Measurements from ENCODE around the gene DYNLT1. TPM values are rescaled to one million over a fixed set of nuclear protein-coding genes. Genes with fewer than 3 reads are reported as not detected.
"Not testable (repeated sequence)": the region's sequence is repeated elsewhere in the genome, so short reads cannot be mapped to it uniquely, and the experiment has no call there.

Gene DYNLT1
- total RNA-seq, 8 experiments from 2014 or later = 119 to 364 (median 197) TPM

DNA sequence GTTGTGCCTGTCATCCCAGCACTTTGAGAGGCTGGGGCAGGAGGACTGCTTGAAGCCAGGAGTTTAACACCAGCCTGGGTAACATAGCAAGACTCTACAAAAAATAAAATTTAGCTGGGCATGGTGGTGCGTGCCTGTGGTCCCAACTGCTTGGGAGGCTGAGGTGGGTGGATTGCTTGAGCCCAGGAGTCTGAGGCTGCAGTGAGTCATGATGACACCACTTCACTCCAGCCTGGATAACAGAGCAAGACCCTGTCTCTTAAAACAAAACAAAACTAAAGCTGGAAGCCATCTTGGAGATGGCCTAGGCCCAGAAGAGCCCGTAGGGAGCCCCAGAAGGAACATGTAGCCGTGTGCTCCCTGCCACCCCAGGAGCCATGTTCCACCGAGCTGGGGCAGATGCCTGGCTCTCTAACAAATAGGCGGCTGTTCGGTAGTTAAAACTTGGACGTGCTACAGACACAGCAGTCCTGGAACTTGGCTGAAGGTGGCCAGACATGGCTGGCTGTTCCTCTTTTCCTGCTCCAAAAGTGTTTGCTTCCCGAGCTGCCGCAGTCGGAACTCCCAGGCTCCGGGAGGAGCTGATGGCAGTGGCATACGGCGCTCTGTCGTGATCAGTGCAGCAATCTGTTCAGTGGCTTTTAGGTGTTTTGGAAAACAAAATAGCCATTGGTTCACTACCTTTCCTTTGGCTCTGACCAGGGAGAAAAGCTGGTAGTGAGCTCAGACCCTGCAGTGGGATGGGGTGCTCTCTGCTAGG, 37.0 kb downstream of the DYNLT1 start:
- in situ Hi-C loops (cut with MboI; ENCODE audit: low pct_unique_long_range_greater_than_20kb in 2 of 9, low sequenced_read_pairs in 9 of 9, unreplicated experiment in 9 of 9) = loop anchor here in 1 of 9 experiments (10.0 kb wide), 1 partner anchor 393 kb away; no protein-coding TSS in a partner anchor
- no peaks in the 10 kb centered on the region for H3K4me1 ChIP-seq (replicated peaks in 1 of 2)
- ATAC-seq (replicated peaks in 6 of 8) = no peak
- H3K4me3 ChIP-seq = no peak overlapping the region
- no peak overlapping the region for H3K27ac ChIP-seq
- 50 to 100% (median 92%) methylated on average over 1 to 9 of the region's 14 CpGs; no CpG with 5 or more reads in 2 of the 10 experiments for WGBS, 10 experiments

DNA sequence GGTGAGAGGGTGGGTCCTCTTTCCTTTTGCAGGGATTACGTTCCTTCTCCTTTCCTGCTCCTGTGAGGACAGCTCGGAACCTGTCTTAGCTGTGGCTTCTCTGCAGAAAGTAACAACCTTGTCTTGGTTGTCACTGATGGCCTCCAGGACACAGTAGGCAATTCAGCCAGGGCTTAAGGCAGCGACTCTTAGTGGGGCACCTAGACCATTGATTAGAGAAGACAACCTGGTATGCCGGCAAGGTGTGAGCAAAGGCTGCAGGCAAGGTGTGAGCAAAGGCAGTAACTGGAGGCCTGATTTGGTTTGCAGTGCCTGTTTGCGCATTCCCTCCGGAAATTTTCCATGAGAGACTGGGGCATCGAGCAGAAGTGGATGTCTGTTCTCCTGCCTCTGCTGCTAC, 37.6 kb downstream of the DYNLT1 start:
- H3K4me3 ChIP-seq = no peak overlapping the region
- no peaks in the 10 kb centered on the region for H3K4me1 ChIP-seq (replicated peaks in 1 of 2)
- 80 to 100% (median 92%) methylated on average over 1 to 5 of the region's 7 CpGs; no CpG with 5 or more reads in 3 of the 10 experiments for WGBS, 10 experiments
- no peak for ATAC-seq (replicated peaks in 6 of 8)
- H3K27ac ChIP-seq = no peak overlapping the region
- in situ Hi-C loops (cut with MboI; ENCODE audit: low pct_unique_long_range_greater_than_20kb in 2 of 9, low sequenced_read_pairs in 9 of 9, unreplicated experiment in 9 of 9) = loop anchor here in 1 of 9 experiments (10.0 kb wide), 1 partner anchor 392 kb away; no protein-coding TSS in a partner anchor

DNA sequence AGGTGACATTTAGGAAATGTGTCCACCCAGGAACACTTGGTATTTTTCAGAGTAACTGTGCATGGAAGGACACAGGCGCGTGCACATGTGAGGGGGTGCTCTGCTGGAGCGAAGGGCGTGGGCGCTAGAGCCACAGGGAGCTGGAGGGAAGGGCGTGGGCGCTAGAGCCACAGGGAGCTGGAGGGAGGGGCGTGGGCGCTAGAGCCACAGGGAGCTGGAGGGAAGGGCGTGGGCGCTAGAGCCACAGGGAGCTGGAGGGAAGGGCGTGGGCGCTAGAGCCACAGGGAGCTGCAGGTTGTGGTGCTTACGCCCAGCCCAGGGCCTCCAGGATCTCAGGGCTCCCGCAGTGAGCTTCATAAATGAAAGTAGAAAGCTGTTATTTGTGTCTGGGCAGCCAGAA, 38.5 kb downstream of the DYNLT1 start:
- not testable (repeated sequence) for H3K27ac ChIP-seq; ATAC-seq (replicated peaks in 6 of 8); H3K4me1 ChIP-seq (replicated peaks in 1 of 2); H3K4me3 ChIP-seq
- in situ Hi-C loops (cut with MboI; ENCODE audit: low pct_unique_long_range_greater_than_20kb in 2 of 9, low sequenced_read_pairs in 9 of 9, unreplicated experiment in 9 of 9) = loop anchor here in 1 of 9 experiments (10.0 kb wide), 1 partner anchor 391 kb away; no protein-coding TSS in a partner anchor
- 100% methylated on average over 1 to 2 of the region's 15 CpGs; no CpG with 5 or more reads in 8 of the 10 experiments for WGBS, 10 experiments

DNA sequence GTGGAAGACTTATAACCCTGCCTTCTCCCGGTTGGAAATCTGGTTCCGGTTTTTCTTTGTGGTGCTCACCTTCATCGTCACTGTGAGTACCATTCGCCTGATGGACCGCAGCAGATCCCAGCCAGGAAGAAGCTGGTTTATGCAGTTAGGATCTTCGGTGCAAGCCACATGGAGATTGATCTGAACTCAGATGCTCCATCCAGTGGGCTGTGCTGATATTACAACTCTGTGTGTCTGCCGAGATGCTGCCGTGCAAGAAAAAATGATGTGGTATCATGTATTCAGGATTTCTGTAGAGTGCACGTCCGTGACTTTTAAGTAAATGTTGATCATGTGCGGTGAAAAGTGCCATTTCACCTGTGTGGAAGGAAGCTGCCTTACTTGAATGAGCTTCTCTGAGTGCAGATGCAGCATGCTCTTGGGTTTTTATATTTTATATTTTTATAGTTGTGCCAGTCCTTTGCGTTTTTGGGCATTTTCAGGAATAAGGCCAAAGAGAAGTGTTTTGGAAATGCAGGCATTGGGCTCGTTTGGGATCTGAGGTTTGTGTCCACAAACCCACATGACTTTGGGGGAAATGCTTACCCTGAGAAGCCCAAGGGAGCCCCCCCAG, 39.2 kb downstream of the DYNLT1 start:
- H3K27ac ChIP-seq = no peak overlapping the region
- 32 to 84% (median 58%) methylated on average over 3 to 13 of the region's 13 CpGs; no CpG with 5 or more reads in 1 of the 10 experiments for WGBS, 10 experiments
- H3K4me1 ChIP-seq (replicated peaks in 1 of 2) = no peaks in the 10 kb centered on the region
- no peak overlapping the region for H3K4me3 ChIP-seq
- in situ Hi-C loops (cut with MboI; ENCODE audit: low pct_unique_long_range_greater_than_20kb in 2 of 9, low sequenced_read_pairs in 9 of 9, unreplicated experiment in 9 of 9) = loop anchor here in 1 of 9 experiments (10.0 kb wide), 1 partner anchor 391 kb away; no protein-coding TSS in a partner anchor
- ATAC-seq (replicated peaks in 6 of 8) = peak in 7 of 8 experiments; percentile 42 to 74 (median 61)

DNA sequence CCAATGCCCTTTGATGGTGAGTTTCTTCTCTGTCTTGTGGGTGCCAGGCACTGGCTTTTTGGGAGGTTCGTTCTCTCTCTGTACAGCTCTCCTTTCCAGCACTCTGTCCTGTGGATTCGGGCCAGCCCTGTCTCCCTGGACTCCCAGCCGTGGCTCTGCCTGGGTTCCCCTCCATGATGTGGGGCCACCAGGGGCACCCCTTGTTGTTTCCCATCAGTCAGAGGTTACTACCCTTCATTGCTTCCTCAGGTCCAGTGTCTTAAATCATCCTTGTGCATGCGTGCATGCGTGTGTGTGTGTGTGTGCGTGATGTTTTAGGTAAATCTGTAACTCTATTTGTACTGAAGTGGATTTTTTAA, 40.5 kb downstream of the DYNLT1 start:
- in situ Hi-C loops (cut with MboI; ENCODE audit: low pct_unique_long_range_greater_than_20kb in 2 of 9, low sequenced_read_pairs in 9 of 9, unreplicated experiment in 9 of 9) = loop anchor here in 1 of 9 experiments (10.0 kb wide), 1 partner anchor 389 kb away; no protein-coding TSS in a partner anchor
- Histone ChIP-seq H3K27ac (no peak overlapping the region), H3K4me1 (replicated peaks in 1 of 2) (no peaks in the 10 kb centered on the region), H3K4me3 (no peak overlapping the region)
- 61 to 100% (median 92%) methylated on average over 2 to 6 of the region's 6 CpGs; no CpG with 5 or more reads in 3 of the 10 experiments for WGBS, 10 experiments
- ATAC-seq (replicated peaks in 6 of 8) = no peak

DNA sequence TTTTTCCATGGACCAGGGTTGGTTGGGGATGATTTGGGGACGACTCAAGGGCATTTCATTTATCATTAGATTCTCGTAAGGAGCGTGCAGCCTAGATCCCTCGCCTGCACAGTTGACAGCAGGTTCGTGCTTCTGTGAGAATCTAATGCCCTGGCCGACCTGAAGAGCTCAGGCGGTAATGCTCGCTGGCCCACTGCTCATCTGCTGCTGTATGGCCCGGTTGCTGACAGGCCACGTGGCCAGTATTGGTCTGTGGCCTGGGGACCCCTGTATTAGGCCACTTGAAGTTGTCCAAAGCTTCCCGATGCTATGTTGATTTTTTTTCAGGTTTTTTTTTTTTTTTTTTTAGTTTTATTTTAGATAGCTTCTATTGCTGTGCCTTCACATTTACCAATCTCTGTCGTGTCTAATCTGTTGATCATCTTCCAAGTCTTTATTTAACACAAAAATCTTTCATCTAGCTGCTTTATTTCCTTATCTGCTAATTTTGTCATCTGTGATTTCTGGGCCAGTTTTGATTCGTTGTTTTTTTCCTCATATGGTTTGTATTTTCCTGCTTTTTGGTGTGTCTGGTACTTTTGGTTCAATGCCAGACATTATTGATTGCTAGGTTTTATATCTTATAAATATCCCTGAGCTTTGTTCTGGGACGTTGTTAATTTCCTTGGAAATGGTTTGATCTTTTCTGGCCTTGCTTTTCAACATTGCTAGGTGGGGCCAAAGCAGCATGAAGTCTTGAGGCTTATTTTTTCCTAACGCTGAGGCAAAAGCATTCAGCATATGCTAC, 41.1 kb downstream of the DYNLT1 start:
- in situ Hi-C loops (cut with MboI; ENCODE audit: low pct_unique_long_range_greater_than_20kb in 2 of 9, low sequenced_read_pairs in 9 of 9, unreplicated experiment in 9 of 9) = loop anchor here in 1 of 9 experiments (10.0 kb wide), 1 partner anchor 389 kb away; no protein-coding TSS in a partner anchor
- no peak overlapping the region for H3K27ac ChIP-seq
- WGBS, 10 experiments = 65 to 98% (median 86%) methylated on average over 5 to 15 of the region's 15 CpGs
- ATAC-seq (replicated peaks in 6 of 8) = no peak
- H3K4me1 ChIP-seq (replicated peaks in 1 of 2) = no peaks in the 10 kb centered on the region
- H3K4me3 ChIP-seq = no peak overlapping the region

DNA sequence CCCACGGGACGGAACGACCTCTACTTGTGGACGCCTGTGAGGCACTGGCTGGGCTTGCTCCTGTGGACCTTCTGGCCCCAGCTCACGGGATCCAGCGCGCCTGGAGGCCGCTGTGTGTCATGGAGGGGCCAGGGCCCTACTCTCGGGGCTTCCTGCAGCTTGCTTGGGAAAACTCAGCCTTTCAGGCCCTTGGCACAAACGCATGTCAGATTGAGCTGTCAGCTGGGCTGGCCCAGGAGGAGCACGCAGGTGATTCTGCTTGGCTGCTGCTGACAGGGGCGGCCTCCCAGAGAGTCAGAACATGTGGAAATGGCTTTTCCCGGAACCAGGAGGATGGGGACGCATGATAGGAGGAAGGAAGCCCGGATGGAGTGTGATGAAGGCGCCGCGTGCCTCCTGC, 44.9 kb downstream of the DYNLT1 start:
- H3K4me3 ChIP-seq = no peak overlapping the region
- WGBS, 10 experiments = 60 to 100% (median 92%) methylated on average over 1 to 12 of the region's 18 CpGs; no CpG with 5 or more reads in 2 of the 10 experiments
- no peaks in the 10 kb centered on the region for H3K4me1 ChIP-seq (replicated peaks in 1 of 2)
- ATAC-seq (replicated peaks in 6 of 8) = no peak
- no peak overlapping the region for H3K27ac ChIP-seq
- in situ Hi-C loops (cut with MboI; ENCODE audit: low pct_unique_long_range_greater_than_20kb in 2 of 9, low sequenced_read_pairs in 9 of 9, unreplicated experiment in 9 of 9) = loop anchor here in 1 of 9 experiments (10.0 kb wide), 1 partner anchor 385 kb away; no protein-coding TSS in a partner anchor

DNA sequence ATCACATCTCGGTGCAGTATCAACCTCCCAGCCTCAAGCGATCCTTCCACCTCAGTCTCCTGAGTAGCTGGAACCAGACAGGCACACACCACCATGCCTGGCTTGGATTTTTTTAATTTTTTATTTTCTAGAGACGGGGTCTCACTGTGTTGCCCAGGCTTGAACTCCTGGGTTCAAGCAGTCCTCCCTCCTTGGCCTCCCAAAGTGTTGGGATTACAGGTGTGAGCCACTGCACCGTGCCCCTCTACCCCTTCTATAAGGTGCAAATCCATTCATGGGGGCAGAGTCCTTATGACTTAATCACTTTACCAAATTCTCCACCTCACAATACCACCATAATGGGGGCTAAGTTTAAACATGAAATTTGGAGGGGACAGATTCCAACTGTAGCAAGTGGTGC, 47.0 kb downstream of the DYNLT1 start:
- Histone ChIP-seq H3K27ac (peak overlapping the region in 1 of 2 donors; percentile 14), H3K4me1 (replicated peaks in 1 of 2) (no peaks in the 10 kb centered on the region), H3K4me3 (no peak overlapping the region)
- in situ Hi-C loops (cut with MboI; ENCODE audit: low pct_unique_long_range_greater_than_20kb in 2 of 9, low sequenced_read_pairs in 9 of 9, unreplicated experiment in 9 of 9) = no loop called here
- ATAC-seq (replicated peaks in 6 of 8) = no peak
- 100% methylated on average over 1 to 4 of the region's 4 CpGs; no CpG with 5 or more reads in 6 of the 10 experiments for WGBS, 10 experiments

DNA sequence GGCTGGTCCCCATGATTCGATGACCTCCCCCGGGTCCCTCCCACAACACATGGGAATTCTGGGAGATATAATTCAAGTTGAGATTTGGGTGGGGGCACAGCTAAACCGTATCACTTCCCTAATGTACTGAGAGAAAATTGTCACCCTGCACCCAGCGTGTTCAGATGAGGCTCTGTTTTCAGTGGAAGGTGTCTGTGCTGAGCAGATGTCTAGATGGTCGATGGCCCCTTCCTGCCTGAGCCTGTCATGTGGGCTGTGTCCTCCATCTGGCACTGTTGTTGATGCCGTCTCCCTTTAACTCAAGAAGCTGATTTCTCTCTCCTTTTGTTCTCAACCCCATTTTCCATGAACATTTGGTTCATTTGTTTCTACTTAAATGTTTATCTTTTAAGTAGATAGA, 47.7 kb downstream of the DYNLT1 start:
- ATAC-seq (replicated peaks in 6 of 8) = peak in 2 of 8 experiments; percentile 53 to 65
- H3K4me3 ChIP-seq = no peak overlapping the region
- peak overlapping the region in 1 of 2 donors; percentile 14 for H3K27ac ChIP-seq
- no peaks in the 10 kb centered on the region for H3K4me1 ChIP-seq (replicated peaks in 1 of 2)
- WGBS, 10 experiments = 50 to 83% (median 75%) methylated on average over 1 to 4 of the region's 6 CpGs; no CpG with 5 or more reads in 4 of the 10 experiments
- in situ Hi-C loops (cut with MboI; ENCODE audit: low pct_unique_long_range_greater_than_20kb in 2 of 9, low sequenced_read_pairs in 9 of 9, unreplicated experiment in 9 of 9) = no loop called here

DNA sequence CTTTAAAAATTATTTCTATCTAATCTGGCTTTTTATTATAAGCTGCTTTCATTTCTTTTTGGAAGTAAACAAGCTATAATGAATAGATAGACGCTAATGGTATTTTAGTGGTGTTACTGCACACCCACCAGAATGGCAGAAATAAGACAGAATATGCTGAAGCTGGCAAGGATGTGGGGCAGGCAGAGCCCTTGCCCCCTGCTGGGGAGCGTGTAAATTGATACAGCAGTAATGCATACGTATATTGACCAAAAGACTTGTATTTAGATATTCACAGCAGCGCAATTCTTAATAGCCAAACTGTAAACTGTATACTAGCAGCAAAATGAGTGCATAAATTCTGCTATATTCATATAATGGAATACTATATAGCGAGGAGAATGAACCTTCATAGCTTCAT, 49.3 kb downstream of the DYNLT1 start:
- Histone ChIP-seq H3K4me3 (no peak overlapping the region), H3K27ac (no peak overlapping the region), H3K4me1 (replicated peaks in 1 of 2) (no peaks in the 10 kb centered on the region)
- ATAC-seq (replicated peaks in 6 of 8) = peak in 1 of 8 experiments; percentile 34
- WGBS, 10 experiments = 87 to 100% (median 97%) methylated on average over 1 to 5 of the region's 5 CpGs
- in situ Hi-C loops (cut with MboI; ENCODE audit: low pct_unique_long_range_greater_than_20kb in 2 of 9, low sequenced_read_pairs in 9 of 9, unreplicated experiment in 9 of 9) = no loop called here

DNA sequence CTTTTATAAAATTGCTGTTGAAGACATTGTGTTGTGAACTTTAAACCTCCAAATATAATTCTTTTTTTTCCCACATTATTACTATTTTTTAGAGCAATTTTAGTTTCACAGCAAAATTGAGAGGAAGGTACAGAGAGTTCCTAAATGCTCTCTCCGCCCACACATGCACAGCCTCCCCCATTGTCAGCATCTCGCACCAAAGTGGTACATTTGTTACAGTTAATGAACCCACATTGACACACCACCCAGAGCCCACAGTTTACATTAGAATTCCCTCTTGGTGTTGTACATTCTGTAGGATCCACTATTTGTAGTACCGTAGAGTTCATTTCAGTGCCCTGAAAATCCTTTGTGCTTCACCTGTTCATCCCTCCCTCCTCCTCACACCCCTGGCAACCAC, 50.9 kb downstream of the DYNLT1 start:
- ATAC-seq (replicated peaks in 6 of 8) = peak in 1 of 8 experiments; percentile 25
- in situ Hi-C loops (cut with MboI; ENCODE audit: low pct_unique_long_range_greater_than_20kb in 2 of 9, low sequenced_read_pairs in 9 of 9, unreplicated experiment in 9 of 9) = no loop called here
- Histone ChIP-seq H3K4me1 (replicated peaks in 1 of 2) (no peaks in the 10 kb centered on the region), H3K27ac (no peak overlapping the region), H3K4me3 (no peak overlapping the region)
- WGBS, 10 experiments = 79 to 100% (median 89%) methylated on average over 1 to 3 of the region's 3 CpGs; no CpG with 5 or more reads in 3 of the 10 experiments

DNA sequence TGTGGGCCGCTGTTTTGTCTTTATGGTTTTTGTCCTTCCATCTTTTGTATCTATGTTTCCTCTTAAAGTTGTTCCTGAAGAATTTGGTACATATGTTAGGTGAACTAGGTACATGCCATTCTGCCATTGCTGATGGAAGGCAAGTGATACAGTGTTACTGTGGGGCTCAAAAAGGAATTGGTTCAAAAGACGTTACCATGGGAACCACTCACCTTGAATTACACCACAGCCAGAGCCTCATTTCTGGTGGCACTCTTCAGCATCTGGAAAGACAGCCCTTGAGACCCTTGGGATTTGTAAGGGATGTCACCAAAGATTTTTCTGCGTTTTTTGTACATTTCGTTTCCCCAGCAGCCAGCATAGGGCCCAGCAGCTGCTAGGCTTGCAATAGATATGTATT, 52.7 kb downstream of the DYNLT1 start:
- Histone ChIP-seq H3K4me1 (replicated peaks in 1 of 2) (no peaks in the 10 kb centered on the region), H3K4me3 (no peak overlapping the region), H3K27ac (no peak overlapping the region)
- in situ Hi-C loops (cut with MboI; ENCODE audit: low pct_unique_long_range_greater_than_20kb in 2 of 9, low sequenced_read_pairs in 9 of 9, unreplicated experiment in 9 of 9) = no loop called here
- 80 to 100% (median 93%) methylated on average over 2 to 4 of the region's 4 CpGs; no CpG with 5 or more reads in 2 of the 10 experiments for WGBS, 10 experiments
- ATAC-seq (replicated peaks in 6 of 8) = no peak
